C4-2B (cell line): ENCODE measurements around the gene LOXL3.

ENCODE experiments used
- ZFX ChIP-seq: fragments of 450-650 bp; IDR thresholded peaks from 2 replicates; pipeline ENCODE4 v1.6.1; 2017
- TF ChIP-seq, protein P1 (sequence below): fragments of 450-650 bp; conservative IDR thresholded peaks from 2 replicates; pipeline ENCODE4 v1.5.1; 2017; ENCODE audit warnings: mild to moderate bottlenecking

DNA sequence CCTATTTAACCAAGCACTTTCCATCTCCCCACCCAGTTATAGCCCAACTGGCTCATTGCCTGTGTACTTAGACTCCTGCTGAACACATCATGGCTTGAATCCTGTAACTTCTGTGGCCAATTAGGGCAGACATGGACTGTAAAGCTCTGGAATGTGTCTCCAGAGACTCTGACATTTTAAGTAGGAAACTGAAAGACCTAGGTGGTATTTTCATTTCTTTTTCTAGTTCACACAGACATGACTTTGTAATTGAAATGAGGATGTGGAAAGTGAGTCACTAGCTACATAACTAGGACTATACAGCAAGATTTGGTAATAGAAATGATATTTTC, 13.0 kb upstream of the LOXL3 start:
- TF ChIP-seq, protein P1, sequence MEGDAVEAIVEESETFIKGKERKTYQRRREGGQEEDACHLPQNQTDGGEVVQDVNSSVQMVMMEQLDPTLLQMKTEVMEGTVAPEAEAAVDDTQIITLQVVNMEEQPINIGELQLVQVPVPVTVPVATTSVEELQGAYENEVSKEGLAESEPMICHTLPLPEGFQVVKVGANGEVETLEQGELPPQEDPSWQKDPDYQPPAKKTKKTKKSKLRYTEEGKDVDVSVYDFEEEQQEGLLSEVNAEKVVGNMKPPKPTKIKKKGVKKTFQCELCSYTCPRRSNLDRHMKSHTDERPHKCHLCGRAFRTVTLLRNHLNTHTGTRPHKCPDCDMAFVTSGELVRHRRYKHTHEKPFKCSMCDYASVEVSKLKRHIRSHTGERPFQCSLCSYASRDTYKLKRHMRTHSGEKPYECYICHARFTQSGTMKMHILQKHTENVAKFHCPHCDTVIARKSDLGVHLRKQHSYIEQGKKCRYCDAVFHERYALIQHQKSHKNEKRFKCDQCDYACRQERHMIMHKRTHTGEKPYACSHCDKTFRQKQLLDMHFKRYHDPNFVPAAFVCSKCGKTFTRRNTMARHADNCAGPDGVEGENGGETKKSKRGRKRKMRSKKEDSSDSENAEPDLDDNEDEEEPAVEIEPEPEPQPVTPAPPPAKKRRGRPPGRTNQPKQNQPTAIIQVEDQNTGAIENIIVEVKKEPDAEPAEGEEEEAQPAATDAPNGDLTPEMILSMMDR = no peak
- TF ChIP-seq ZFX = no peak
